GM12878 (cell line): Measurements from ENCODE around the gene CSDE1. TPM values are rescaled to one million over a fixed set of nuclear protein-coding genes. Genes with fewer than 3 reads are reported as not detected.
"Not testable (repeated sequence)": the region's sequence is repeated elsewhere in the genome, so short reads cannot be mapped to it uniquely, and the experiment has no call there.

Experiments
- ATAC-seq: fragments of 200-7000 bp; cut with Tn5 transposase; 3 replicates; pipeline ENCODE4 v1.9.1; 2020; ENCODE audit warnings: mild to moderate bottlenecking, moderate library complexity
- BruUV-seq: library from RNA; stranded (reverse); fragments of 400-500 nt; replicated peaks from 2 replicates; lab custom pipeline; 2021; lab: Mats Ljungman, UMichigan
- CTCF ChIA-PET: fragments of 300-600 bp; sonication (Branson Sonifier 250); formaldehyde crosslinking; extraction: SDS; loops from one replicate; lab custom pipeline; 2021; ENCODE audit warnings: inconsistent platforms; lab: Yijun Ruan, JAX
- POLR2A ChIA-PET: fragments of 350-600 bp; formaldehyde crosslinking; extraction: SDS; loops from one replicate; lab custom pipeline; 2021; ENCODE audit warnings: inconsistent platforms; lab: Charles Lee
- RAD21 ChIA-PET: fragments of 300-600 bp; sonication (Branson Sonifier 250); formaldehyde crosslinking; loops from one replicate; lab custom pipeline; 2023; ENCODE audit warnings: antibody characterized with exemption; ENCODE audit not compliant: unreplicated experiment; lab: Charles Lee
- SMC1A ChIA-PET: fragments of 300-600 bp; sonication (Branson Sonifier 250); formaldehyde crosslinking; loops from one replicate; lab custom pipeline; 2023; ENCODE audit not compliant: unreplicated experiment, uncharacterized antibody; lab: Charles Lee
- DNase-seq: peaks from one replicate; pipeline ENCODE4 v3.0.0-alpha.2; 2011; ENCODE audit warnings: low read depth, low spot score
- FAIRE-seq: peaks from 3 replicates; lab custom pipeline; 2011; peaks lifted over from hg19 to GRCh38; lab: Jason Lieb, UNC
- H2AFZ ChIP-seq: 2 replicates; pipeline ENCODE4 v1.6.0; 2011; ENCODE audit warnings: low read depth, low read length, control low read depth; ENCODE audit not compliant: control insufficient read depth
- H3K27ac ChIP-seq: 2 replicates; pipeline ENCODE4 v1.5.1; 2011; ENCODE audit warnings: control low read depth; ENCODE audit not compliant: control insufficient read depth, insufficient read depth
- H3K27me3 ChIP-seq, 2 experiments: replicated peaks in 1 of 2; 2 replicates each; pipeline versions ENCODE4 v1.6.0 to v1.6.1; 2011; ENCODE audit warnings: low read length in 1 of 2; ENCODE audit not compliant: control insufficient read depth in 2 of 2, insufficient read depth in 2 of 2
- H3K36me3 ChIP-seq, 2 experiments: 2 replicates each; pipeline ENCODE4 v1.5.1; 2011; ENCODE audit warnings: low read length in 1 of 2; ENCODE audit not compliant: control insufficient read depth in 2 of 2, insufficient read depth in 2 of 2
- H3K4me1 ChIP-seq: 2 replicates; pipeline ENCODE4 v1.6.1; 2011; ENCODE audit warnings: mild to moderate bottlenecking, low read length, moderate library complexity, mixed read lengths; ENCODE audit not compliant: control insufficient read depth, insufficient read depth
- H3K4me2 ChIP-seq: 2 replicates; pipeline ENCODE4 v1.6.0; 2011; ENCODE audit warnings: control low read depth; ENCODE audit not compliant: control insufficient read depth, insufficient read depth
- H3K4me3 ChIP-seq: fragments of 200-600 bp; sonication (generic); 2 replicates; pipeline ENCODE4 v1.5.1; 2016
- H3K79me2 ChIP-seq: 2 replicates; pipeline ENCODE4 v1.6.0; 2011; ENCODE audit warnings: low read length; ENCODE audit not compliant: control insufficient read depth, insufficient read depth
- H3K9ac ChIP-seq: 2 replicates; pipeline ENCODE4 v1.8.0; 2011; ENCODE audit warnings: low read length, control low read depth, mixed read lengths; ENCODE audit not compliant: control insufficient read depth, insufficient read depth
- H3K9me3 ChIP-seq: replicated peaks from 3 replicates; pipeline ENCODE4 v1.5.1; 2011; ENCODE audit warnings: mild to moderate bottlenecking, low read length; ENCODE audit not compliant: control insufficient read depth, insufficient read depth
- H4K20me1 ChIP-seq: 2 replicates; pipeline ENCODE4 v1.6.0; 2011; ENCODE audit not compliant: control insufficient read depth, insufficient read depth
- WGBS: methylation state at CpG from one replicate; pipeline ENCODE4 v1.1.6; 2016; ENCODE audit warnings: low lambda C conversion rate; ENCODE audit not compliant: insufficient replicate concordance, insufficient coverage; ENCODE audit errors: missing lambda C conversion rate; 5-methylcytosine and 5-hydroxymethylcytosine counted together
- in situ Hi-C: fragments of 300-500 bp; cut with MboI; formaldehyde crosslinking; loops from 9 replicates; pipeline ENCODE4 v1.14.3; 2018; ENCODE audit warnings: mixed read lengths
- intact Hi-C: fragments of 100-400 bp; cut with micrococcal nuclease; formaldehyde crosslinking; loops from one replicate; pipeline ENCODE4 v1.14.2; 2022; ENCODE audit not compliant: unreplicated experiment
- polyA plus RNA-seq, 11 experiments: library from polyadenylated mRNA; depleted of rRNA in 4 of 11; unstranded in 6 of 11; stranded (reverse) in 5 of 11; fragments of >200 nt; fragmentation: Nextera tagmentation in 4 of 11; fragmentation: Illumina TruSeq in 1 of 11; extraction: Ambion mirVana in 4 of 11; extraction: Trizol in 1 of 11; gene quantifications; 1 replicate in 1 of 11; 2 replicates in 10 of 11; pipeline versions ENCODE4 v1.2.1 to v1.2.3, GENCODE V29; 2011 to 2016; ENCODE audit warnings: inconsistent platforms in 2 of 11, missing spikeins in 2 of 11, low read depth in 1 of 11
- total RNA-seq, 4 experiments: library from RNA; depleted of rRNA in 3 of 4; stranded (reverse); fragments of >200 nt in 3 of 4; fragmentation: Illumina TruSeq in 1 of 4; extraction: Trizol in 1 of 4; gene quantifications; 2 replicates each; pipeline versions ENCODE4 v1.2.1 to v1.2.3, GENCODE V29; 2013 to 2021

The CSDE1 gene
- total and polyA plus RNA-seq, 10 of the 15 experiments (the other 5 are each of a cell fraction or from before 2014, with no cell fraction given) = 130 to 390 (median 246) TPM

DNA sequence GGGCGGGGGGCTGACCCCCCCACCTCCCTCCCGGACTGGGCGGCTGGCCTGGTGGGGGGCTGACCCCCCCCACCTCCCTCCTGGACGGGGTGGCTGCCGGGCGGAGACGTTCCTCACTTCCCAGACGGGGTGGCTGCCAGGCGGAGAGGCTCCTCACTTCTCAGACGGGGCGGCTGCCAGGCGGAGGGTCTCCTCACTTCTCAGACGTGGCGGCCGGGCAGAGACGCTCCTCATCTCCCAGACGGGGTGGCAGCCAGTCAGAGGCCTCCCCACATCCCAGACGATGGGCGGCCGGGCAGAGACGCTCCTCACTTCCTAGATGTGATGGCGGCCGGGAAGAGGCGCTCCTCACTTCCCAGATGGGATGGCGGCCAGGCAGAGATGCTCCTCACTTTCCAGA is 32.8 kb upstream of the CSDE1 start:
- H3K36me3 ChIP-seq, H3K4me3 ChIP-seq, H3K4me1 ChIP-seq, H3K27ac ChIP-seq, H3K79me2 ChIP-seq, H2AFZ ChIP-seq, FAIRE-seq, ATAC-seq, DNase-seq, H4K20me1 ChIP-seq, H3K4me2 ChIP-seq, POLR2A ChIA-PET, CTCF ChIA-PET, in situ Hi-C loops, BruUV-seq, SMC1A ChIA-PET, H3K9me3 ChIP-seq, H3K27me3 ChIP-seq, H3K9ac ChIP-seq, RAD21 ChIA-PET, intact Hi-C loops: not testable (repeated sequence)
- 64% methylated on average over 16 of the region's 25 CpGs for WGBS

DNA sequence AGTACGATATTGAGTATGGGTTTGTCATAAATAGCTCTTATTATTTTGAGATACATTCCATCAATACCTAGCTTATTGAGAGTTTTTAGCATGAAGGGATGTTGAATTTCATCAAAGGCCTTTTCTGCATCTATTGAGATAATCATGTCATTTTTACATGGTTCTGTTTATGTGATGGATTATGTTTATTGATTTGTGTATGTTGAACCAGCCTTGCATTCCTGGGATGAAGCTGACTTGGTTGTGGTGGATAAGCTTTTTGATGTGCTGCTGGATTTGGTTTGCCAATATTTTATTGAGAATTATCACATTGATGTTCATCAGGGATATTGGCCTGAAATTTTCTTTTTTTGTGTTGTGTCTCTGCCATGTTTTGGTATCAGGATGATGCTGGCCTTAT is 28.7 kb upstream of the CSDE1 start:
- H3K4me1 ChIP-seq, intact Hi-C loops, FAIRE-seq, H3K9ac ChIP-seq, RAD21 ChIA-PET, H3K27me3 ChIP-seq, DNase-seq, in situ Hi-C loops, H3K79me2 ChIP-seq, BruUV-seq, H3K36me3 ChIP-seq, H4K20me1 ChIP-seq, H2AFZ ChIP-seq, ATAC-seq, H3K27ac ChIP-seq, H3K9me3 ChIP-seq, H3K4me3 ChIP-seq, SMC1A ChIA-PET, POLR2A ChIA-PET, H3K4me2 ChIP-seq: not testable (repeated sequence)
- WGBS = 8% methylated on average over 1 of the region's 1 CpG
- CTCF ChIA-PET = interaction anchor here (0.8 kb wide), 1 partner anchor 72 kb away, joined by 3 read pairs; no protein-coding TSS in a partner anchor
